Measurements from ENCODE around the gene CTTN. TPM values are rescaled to one million over a fixed set of nuclear protein-coding genes. Genes with fewer than 3 reads are reported as not detected.

Gene CTTN
- total RNA-seq, 4 donors from 2014 or later, result 111 to 164 (median 146) TPM

GRCh38 chr11:70458736-70459135 is 60.4 kb downstream of the CTTN start:
- Histone ChIP-seq H3K27me3 (peaks cover 0 to 34% (median 0%) of the 10 kb centered on the region in 4 donors), H3K4me3 (no peak overlapping the region), H3K27ac (replicated peaks in 1 of 4) (no peak overlapping the region), H3K9me3 (no peaks in the 10 kb centered on the region), H3K4me1 (peaks cover 0 to 5% (median 0%) of the 10 kb centered on the region in 4 donors), H3K36me3 (no peaks in the 10 kb centered on the region)
- DNase-seq (ENCODE audit: extremely low spot score), result no peak
- WGBS, result 69% methylated on average over 2 of the region's 2 CpGs
- intact Hi-C loops (cut with DNase I), result no loop called here
- TF ChIP-seq POLR2A (IDR thresholded peaks at IDR 0.05; ENCODE audit: low read depth), result no peak
- no peak for TF ChIP-seq CTCF (IDR thresholded peaks at IDR 0.05)
- no peak for TF ChIP-seq POLR2AphosphoS5 (IDR thresholded peaks at IDR 0.05)
- TF ChIP-seq EP300 (IDR thresholded peaks at IDR 0.05), result no peak

- Histone ChIP-seq H3K4me3 (no peak overlapping the region), H3K4me1 (peaks cover 0 to 5% (median 0%) of the 10 kb centered on the region in 4 donors), H3K36me3 (no peaks in the 10 kb centered on the region), H3K27me3 (peaks cover 0 to 48% (median 0%) of the 10 kb centered on the region in 4 donors), H3K9me3 (no peaks in the 10 kb centered on the region), H3K27ac (replicated peaks in 1 of 4) (no peak overlapping the region)
- TF ChIP-seq POLR2A (IDR thresholded peaks at IDR 0.05; ENCODE audit: low read depth) (no peak), POLR2AphosphoS5 (IDR thresholded peaks at IDR 0.05) (no peak), EP300 (IDR thresholded peaks at IDR 0.05) (no peak), CTCF (IDR thresholded peaks at IDR 0.05) (no peak)
- intact Hi-C loops (cut with DNase I), result no loop called here
- WGBS, result 90% methylated on average over 3 of the region's 4 CpGs
- DNase-seq (ENCODE audit: extremely low spot score), result no peak
Observed at GRCh38 chr11:70460111-70460510, 61.8 kb downstream of the CTTN start.

GRCh38 chr11:70460964-70461363 is 62.6 kb downstream of the CTTN start:
- no peak for DNase-seq (ENCODE audit: extremely low spot score)
- TF ChIP-seq POLR2AphosphoS5 (IDR thresholded peaks at IDR 0.05) (no peak), EP300 (IDR thresholded peaks at IDR 0.05) (no peak), POLR2A (IDR thresholded peaks at IDR 0.05; ENCODE audit: low read depth) (no peak), CTCF (IDR thresholded peaks at IDR 0.05) (no peak)
- peaks cover 0 to 5% (median 0%) of the 10 kb centered on the region in 4 donors for H3K4me1 ChIP-seq
- intact Hi-C loops (cut with DNase I), result no loop called here
- H3K4me3 ChIP-seq, result no peak overlapping the region
- peaks cover 0 to 51% (median 0%) of the 10 kb centered on the region in 4 donors for H3K27me3 ChIP-seq
- H3K27ac ChIP-seq (replicated peaks in 1 of 4), result no peak overlapping the region
- no peaks in the 10 kb centered on the region for H3K9me3 ChIP-seq
- WGBS, result 47% methylated on average over 10 of the region's 10 CpGs
- H3K36me3 ChIP-seq, result no peaks in the 10 kb centered on the region

GRCh38 chr11:70462818-70463477 is 64.6 kb downstream of the CTTN start:
- H3K4me3 ChIP-seq, result no peak overlapping the region
- no peak overlapping the region for H3K27ac ChIP-seq (replicated peaks in 1 of 4)
- H3K36me3 ChIP-seq, result no peaks in the 10 kb centered on the region
- peaks cover 0 to 51% (median 0%) of the 10 kb centered on the region in 4 donors for H3K27me3 ChIP-seq
- intact Hi-C loops (cut with DNase I), result no loop called here
- H3K9me3 ChIP-seq, result no peaks in the 10 kb centered on the region
- TF ChIP-seq POLR2A (IDR thresholded peaks at IDR 0.05; ENCODE audit: low read depth) (no peak), EP300 (IDR thresholded peaks at IDR 0.05) (no peak), POLR2AphosphoS5 (IDR thresholded peaks at IDR 0.05) (no peak), CTCF (IDR thresholded peaks at IDR 0.05) (no peak)
- peaks cover 0 to 7% (median 2%) of the 10 kb centered on the region in 4 donors for H3K4me1 ChIP-seq
- no peak for DNase-seq (ENCODE audit: extremely low spot score)
- 98% methylated on average over 11 of the region's 12 CpGs for WGBS
